ENCODE measurements around the gene GNG4. TPM values are rescaled to one million over a fixed set of nuclear protein-coding genes. Genes with fewer than 3 reads are reported as not detected.
"Not testable (repeated sequence)": the region's sequence is repeated elsewhere in the genome, so short reads cannot be mapped to it uniquely, and the experiment has no call there.

Gene GNG4
- total RNA-seq, 1 experiment from 2014 or later = 3.5 TPM

DNA sequence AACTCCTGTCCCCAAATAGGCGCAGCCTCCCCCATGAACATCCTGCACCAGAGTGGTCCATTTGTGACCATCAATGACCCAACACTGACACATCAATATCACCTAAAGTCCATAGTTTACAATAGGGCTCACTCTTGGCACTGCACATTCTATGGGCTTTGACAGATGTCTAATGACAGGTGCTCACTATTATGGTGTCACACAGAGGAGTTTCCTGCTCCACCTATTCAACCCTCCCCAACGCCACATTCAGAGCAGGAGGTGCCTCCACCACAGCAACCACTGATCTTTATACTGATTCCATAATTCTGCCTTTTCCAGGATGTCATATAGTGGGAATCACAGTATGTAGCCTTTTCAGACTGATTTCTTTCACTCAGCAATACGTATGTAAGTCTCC lies 24.2 kb downstream of the GNG4 start:
- BruUV-seq (replicated peaks) = no TSS peak

DNA sequence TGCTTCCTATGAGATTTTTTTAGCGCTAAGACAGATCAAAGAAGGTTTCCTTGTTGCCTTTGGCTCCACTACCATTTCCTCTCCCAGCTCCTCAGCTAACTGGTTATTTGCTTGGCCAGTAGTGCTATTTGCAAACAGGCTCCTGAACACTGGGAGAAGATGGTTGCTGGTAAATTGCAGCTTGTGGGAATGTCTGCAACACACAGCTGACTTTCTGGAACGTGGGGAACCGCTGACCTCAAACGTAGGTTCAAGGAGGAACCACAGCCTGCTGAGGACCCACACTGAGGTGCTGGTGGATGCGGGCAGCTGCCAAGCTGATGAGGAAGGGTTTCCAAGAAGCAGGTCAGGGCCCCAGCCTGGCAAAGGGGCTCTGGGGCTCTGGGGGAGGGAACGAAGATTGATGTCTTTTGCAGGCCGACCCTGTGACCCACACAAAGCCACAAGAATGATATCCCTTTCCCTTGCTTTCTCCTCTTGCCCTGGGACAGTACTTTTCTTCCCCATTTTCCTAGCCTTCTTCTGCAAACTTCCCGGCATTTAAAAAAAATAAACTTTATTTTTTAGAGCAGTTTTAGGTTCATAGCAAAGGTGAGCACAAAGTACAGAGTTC lies 24.8 kb downstream of the GNG4 start:
- H3K36me3 ChIP-seq (ENCODE audit: control insufficient read depth, insufficient read depth, low read length) = no peaks in the 10 kb centered on the region
- ChIA-PET POLR2A (no interaction called here), CTCF (no interaction called here)
- H3K9me3 Mint-ChIP-seq (ENCODE audit: unreplicated experiment) = no peaks in the 10 kb centered on the region
- no peak overlapping the region for H3K4me3 ChIP-seq (ENCODE audit: low read depth, low read length)
- no peak for DNase-seq
- no peak overlapping the region for H3K27ac Mint-ChIP-seq (ENCODE audit: unreplicated experiment)
- peaks cover 12% of the 10 kb centered on the region for H3K4me1 Mint-ChIP-seq (ENCODE audit: low read depth, unreplicated experiment)
- intact Hi-C loops (cut with micrococcal nuclease; ENCODE audit: unreplicated experiment) = no loop called here
- H3K4me3 Mint-ChIP-seq (ENCODE audit: unreplicated experiment) = no peak overlapping the region
- peaks cover 16% of the 10 kb centered on the region for H3K4me1 ChIP-seq
- no peaks in the 10 kb centered on the region for H3K27me3 ChIP-seq (replicated peaks; ENCODE audit: control insufficient read depth, insufficient read depth, low read length)
- H3K9me3 ChIP-seq = no peaks in the 10 kb centered on the region
- TF ChIP-seq, protein P1, sequence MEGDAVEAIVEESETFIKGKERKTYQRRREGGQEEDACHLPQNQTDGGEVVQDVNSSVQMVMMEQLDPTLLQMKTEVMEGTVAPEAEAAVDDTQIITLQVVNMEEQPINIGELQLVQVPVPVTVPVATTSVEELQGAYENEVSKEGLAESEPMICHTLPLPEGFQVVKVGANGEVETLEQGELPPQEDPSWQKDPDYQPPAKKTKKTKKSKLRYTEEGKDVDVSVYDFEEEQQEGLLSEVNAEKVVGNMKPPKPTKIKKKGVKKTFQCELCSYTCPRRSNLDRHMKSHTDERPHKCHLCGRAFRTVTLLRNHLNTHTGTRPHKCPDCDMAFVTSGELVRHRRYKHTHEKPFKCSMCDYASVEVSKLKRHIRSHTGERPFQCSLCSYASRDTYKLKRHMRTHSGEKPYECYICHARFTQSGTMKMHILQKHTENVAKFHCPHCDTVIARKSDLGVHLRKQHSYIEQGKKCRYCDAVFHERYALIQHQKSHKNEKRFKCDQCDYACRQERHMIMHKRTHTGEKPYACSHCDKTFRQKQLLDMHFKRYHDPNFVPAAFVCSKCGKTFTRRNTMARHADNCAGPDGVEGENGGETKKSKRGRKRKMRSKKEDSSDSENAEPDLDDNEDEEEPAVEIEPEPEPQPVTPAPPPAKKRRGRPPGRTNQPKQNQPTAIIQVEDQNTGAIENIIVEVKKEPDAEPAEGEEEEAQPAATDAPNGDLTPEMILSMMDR (IDR thresholded peaks at IDR 0.05; ENCODE audit: insufficient read depth in 1 of 2, low read depth in 1 of 2, low read length in 1 of 2, severe bottlenecking in 1 of 2, unreplicated experiment in 1 of 2) = no peak
- no peaks in the 10 kb centered on the region for H3K27me3 Mint-ChIP-seq (ENCODE audit: insufficient read depth, unreplicated experiment)
- H3K36me3 Mint-ChIP-seq (ENCODE audit: insufficient read depth, unreplicated experiment) = peaks cover 12% of the 10 kb centered on the region
- no TSS peak for BruUV-seq (replicated peaks)

More for the DNA sequence above, 24.2 kb downstream of the GNG4 start:
- DNase-seq = no peak
- no peak overlapping the region for H3K4me3 Mint-ChIP-seq (ENCODE audit: unreplicated experiment)
- H3K36me3 Mint-ChIP-seq (ENCODE audit: insufficient read depth, unreplicated experiment) = peaks cover 12% of the 10 kb centered on the region
- no peaks in the 10 kb centered on the region for H3K27me3 Mint-ChIP-seq (ENCODE audit: insufficient read depth, unreplicated experiment)
- Histone ChIP-seq H3K4me1 (peaks cover 16% of the 10 kb centered on the region), H3K36me3 (ENCODE audit: control insufficient read depth, insufficient read depth, low read length) (no peaks in the 10 kb centered on the region), H3K9me3 (no peaks in the 10 kb centered on the region), H3K27me3 (replicated peaks; ENCODE audit: control insufficient read depth, insufficient read depth, low read length) (no peaks in the 10 kb centered on the region), H3K4me3 (ENCODE audit: low read depth, low read length) (no peak overlapping the region)
- intact Hi-C loops (cut with micrococcal nuclease; ENCODE audit: unreplicated experiment) = no loop called here
- H3K9me3 Mint-ChIP-seq (ENCODE audit: unreplicated experiment) = no peaks in the 10 kb centered on the region
- H3K4me1 Mint-ChIP-seq (ENCODE audit: low read depth, unreplicated experiment) = peaks cover 12% of the 10 kb centered on the region
- ChIA-PET CTCF (no interaction called here), POLR2A (no interaction called here)
- TF ChIP-seq, protein P1 (IDR thresholded peaks at IDR 0.05; ENCODE audit: insufficient read depth in 1 of 2, low read depth in 1 of 2, low read length in 1 of 2, severe bottlenecking in 1 of 2, unreplicated experiment in 1 of 2) = no peak
- no peak overlapping the region for H3K27ac Mint-ChIP-seq (ENCODE audit: unreplicated experiment)

DNA sequence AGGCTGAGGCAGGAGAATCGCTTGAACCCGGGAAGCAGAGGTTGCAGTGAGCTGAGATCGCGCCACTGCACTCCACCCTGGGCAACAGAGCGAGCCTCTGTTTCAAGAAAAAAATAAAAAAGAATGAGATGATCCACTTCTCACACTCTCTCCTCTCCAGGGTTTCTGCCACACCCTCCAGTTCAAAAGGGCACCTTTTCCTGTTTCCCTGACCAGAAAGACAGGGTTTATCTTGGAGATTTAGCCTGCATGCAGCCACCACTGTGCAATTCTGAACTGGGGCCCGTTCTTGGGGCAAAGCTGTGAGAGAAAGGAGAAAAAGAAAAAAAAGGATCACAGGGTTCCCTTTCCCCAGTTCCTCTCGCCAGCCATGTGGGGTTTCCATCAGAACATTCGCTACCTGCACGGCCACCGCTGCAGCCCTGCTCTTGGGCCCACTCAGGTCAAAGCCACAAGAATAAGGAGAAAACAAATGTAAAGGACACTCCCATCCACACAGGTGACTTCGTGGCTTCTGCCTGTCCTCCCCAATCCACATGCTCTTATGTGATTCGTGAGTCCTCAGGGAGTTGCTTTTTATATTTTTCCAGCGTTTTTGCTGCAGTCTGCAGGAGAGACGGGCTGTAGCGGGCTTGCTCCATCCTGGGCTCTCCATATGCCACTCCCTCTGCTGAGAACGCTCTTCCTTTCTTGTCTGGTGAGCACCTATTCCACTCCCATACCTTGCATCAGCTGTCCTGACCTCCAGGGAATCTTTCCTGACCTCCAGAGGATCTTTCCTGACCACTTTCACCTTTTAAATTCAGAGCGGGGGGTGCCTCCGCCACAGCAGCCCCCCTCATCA lies 26.4 kb downstream of the GNG4 start:
- POLR2A ChIA-PET = no interaction called here
- Mint-ChIP-seq H3K27ac (ENCODE audit: unreplicated experiment) (peak overlapping the region; percentile 63), H3K4me1 (ENCODE audit: low read depth, unreplicated experiment) (peaks cover 12% of the 10 kb centered on the region), H3K4me3 (ENCODE audit: unreplicated experiment) (peak overlapping the region; percentile 31), H3K36me3 (ENCODE audit: insufficient read depth, unreplicated experiment) (peaks cover 12% of the 10 kb centered on the region), H3K9me3 (ENCODE audit: unreplicated experiment) (no peaks in the 10 kb centered on the region), H3K27me3 (ENCODE audit: insufficient read depth, unreplicated experiment) (no peaks in the 10 kb centered on the region)
- TF ChIP-seq, protein P1 (IDR thresholded peaks at IDR 0.05; ENCODE audit: insufficient read depth in 1 of 2, low read depth in 1 of 2, low read length in 1 of 2, severe bottlenecking in 1 of 2, unreplicated experiment in 1 of 2) = no peak
- Histone ChIP-seq H3K27me3 (replicated peaks; ENCODE audit: control insufficient read depth, insufficient read depth, low read length) (no peaks in the 10 kb centered on the region), H3K9me3 (no peaks in the 10 kb centered on the region), H3K4me3 (ENCODE audit: low read depth, low read length) (no peak overlapping the region), H3K4me1 (peaks cover 16% of the 10 kb centered on the region), H3K36me3 (ENCODE audit: control insufficient read depth, insufficient read depth, low read length) (no peaks in the 10 kb centered on the region)
- CTCF ChIA-PET = no interaction called here
- no TSS peak for BruUV-seq (replicated peaks)
- intact Hi-C loops (cut with micrococcal nuclease; ENCODE audit: unreplicated experiment) = no loop called here
- DNase-seq = peak; percentile 53

DNA sequence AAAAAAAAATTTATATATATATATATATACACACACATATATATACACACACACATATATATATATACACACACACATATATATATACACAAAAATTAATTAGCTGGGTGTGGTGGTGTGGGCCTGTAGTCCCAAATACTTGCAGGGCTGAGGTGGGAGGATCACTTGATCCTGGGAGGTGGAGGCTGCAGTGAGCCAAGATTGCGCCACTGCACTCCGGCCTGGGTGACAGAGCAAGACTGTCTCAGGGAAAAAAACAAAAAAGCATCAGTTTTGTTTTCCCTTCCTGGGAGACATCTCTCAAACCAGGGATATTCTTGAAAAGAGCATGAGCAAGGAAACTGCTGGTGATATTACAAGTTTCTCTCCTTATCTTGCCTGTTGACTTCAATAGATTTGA lies 30.4 kb downstream of the GNG4 start:
- Mint-ChIP-seq H3K36me3 (ENCODE audit: insufficient read depth, unreplicated experiment) (peaks cover 12% of the 10 kb centered on the region), H3K4me1 (ENCODE audit: low read depth, unreplicated experiment) (peaks cover 17% of the 10 kb centered on the region)
- H3K27me3 Mint-ChIP-seq (ENCODE audit: insufficient read depth, unreplicated experiment); H3K27me3 ChIP-seq (replicated peaks; ENCODE audit: control insufficient read depth, insufficient read depth, low read length); H3K4me3 ChIP-seq (ENCODE audit: low read depth, low read length); H3K4me3 Mint-ChIP-seq (ENCODE audit: unreplicated experiment); POLR2A ChIA-PET; DNase-seq; H3K9me3 Mint-ChIP-seq (ENCODE audit: unreplicated experiment); H3K9me3 ChIP-seq; intact Hi-C loops (cut with micrococcal nuclease; ENCODE audit: unreplicated experiment); BruUV-seq (replicated peaks); H3K36me3 ChIP-seq (ENCODE audit: control insufficient read depth, insufficient read depth, low read length); H3K27ac Mint-ChIP-seq (ENCODE audit: unreplicated experiment): not testable (repeated sequence)
- CTCF ChIA-PET = interaction anchor here (1.3 kb wide), 1 partner anchor 21 kb away, joined by 3 read pairs; no protein-coding TSS in a partner anchor
- H3K4me1 ChIP-seq = peaks cover 19% of the 10 kb centered on the region
